K562 (cell line): Measurements from ENCODE around the gene TERT. TPM values are rescaled to one million over a fixed set of nuclear protein-coding genes. Genes with fewer than 3 reads are reported as not detected.

ENCODE experiments used
- MGA ChIP-seq: fragments of 450-650 bp; IDR thresholded peaks from 2 replicates; pipeline ENCODE4 v1.6.1; 2016; ENCODE audit warnings: mild to moderate bottlenecking, moderate library complexity
- polyA plus RNA-seq, 8 experiments: library from polyadenylated mRNA; depleted of rRNA in 4 of 8; stranded (reverse) in 5 of 8; unstranded in 3 of 8; fragments of >200 nt; fragmentation: Nextera tagmentation in 2 of 8; fragmentation: Illumina TruSeq in 1 of 8; extraction: Ambion mirVana in 2 of 8; extraction: Trizol in 1 of 8; gene quantifications; 2 replicates each; pipeline versions ENCODE4 v1.2.1 to v1.2.3, GENCODE V29; 2011 to 2014; ENCODE audit warnings: inconsistent platforms in 1 of 8, missing spikeins in 1 of 8
- total RNA-seq, 7 experiments: library from RNA; depleted of rRNA in 6 of 7; stranded (reverse); fragments of >200 nt in 6 of 7; fragmentation: Illumina TruSeq in 2 of 7; extraction: Trizol in 2 of 7; gene quantifications; 2 replicates each; pipeline versions ENCODE4 v1.2.1 to v1.2.3, GENCODE V29; 2011 to 2021; ENCODE audit warnings: low replicate concordance in 1 of 7

Gene TERT
- total and polyA plus RNA-seq, 9 of the 15 experiments (the other 6 are each of a cell fraction or from before 2014, with no cell fraction given): 0.08 to 4.5 (median 0.98) TPM; not detected in 1

- no peak for TF ChIP-seq MGA
These were observed at the start of gene TERT (continued) for GRCh38 chr5:1294835-1295649.
